HL-60/S4 treated with retinoic acid at 250 ng/mL for 4 days and 3 days (cell line): ENCODE data around the gene SYT5.
"Not testable (repeated sequence)": the region's sequence is repeated elsewhere in the genome, so short reads cannot be mapped to it uniquely, and the experiment has no call there.

ENCODE experiments used
- in situ Hi-C: fragments of 300-500 bp; cut with MboI; formaldehyde crosslinking; loops from 2 replicates; pipeline ENCODE4 v1.7.0; 2022; ENCODE audit warnings: low sequenced_read_pairs

The SYT5 gene

GRCh38 chr19:55179606-55180484, at the start of gene SYT5:
Gene SYT5 (minus strand): TSS chr19:55180289. CDS start chr19:55179041, 1,248 bp downstream.
- in situ Hi-C loops, result no loop called here

DNA sequence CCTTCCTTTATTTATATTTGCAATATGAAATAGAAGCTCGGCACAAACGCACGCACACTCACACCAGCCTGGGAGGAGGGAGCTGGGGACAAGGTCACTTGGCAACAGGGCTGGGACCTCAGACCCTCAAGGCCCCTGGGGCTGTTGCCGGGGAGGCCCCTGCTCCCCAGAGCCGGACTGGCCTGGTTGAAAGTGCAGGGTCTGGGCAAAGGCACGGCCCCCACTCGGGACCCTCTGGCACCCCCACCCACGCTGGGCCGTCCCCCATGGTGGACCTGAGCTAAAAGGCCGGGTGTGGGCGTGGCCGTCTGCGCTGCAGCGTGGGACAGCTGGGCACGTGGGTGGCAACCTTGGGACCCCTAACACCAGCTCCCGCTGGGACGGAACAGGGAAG, 49.7 kb upstream of the SYT5 start:
- in situ Hi-C loops, result no loop called here

- in situ Hi-C loops, result no loop called here
These were observed 49.2 kb upstream of the SYT5 start for GRCh38 chr19:55229145-55229788.

DNA sequence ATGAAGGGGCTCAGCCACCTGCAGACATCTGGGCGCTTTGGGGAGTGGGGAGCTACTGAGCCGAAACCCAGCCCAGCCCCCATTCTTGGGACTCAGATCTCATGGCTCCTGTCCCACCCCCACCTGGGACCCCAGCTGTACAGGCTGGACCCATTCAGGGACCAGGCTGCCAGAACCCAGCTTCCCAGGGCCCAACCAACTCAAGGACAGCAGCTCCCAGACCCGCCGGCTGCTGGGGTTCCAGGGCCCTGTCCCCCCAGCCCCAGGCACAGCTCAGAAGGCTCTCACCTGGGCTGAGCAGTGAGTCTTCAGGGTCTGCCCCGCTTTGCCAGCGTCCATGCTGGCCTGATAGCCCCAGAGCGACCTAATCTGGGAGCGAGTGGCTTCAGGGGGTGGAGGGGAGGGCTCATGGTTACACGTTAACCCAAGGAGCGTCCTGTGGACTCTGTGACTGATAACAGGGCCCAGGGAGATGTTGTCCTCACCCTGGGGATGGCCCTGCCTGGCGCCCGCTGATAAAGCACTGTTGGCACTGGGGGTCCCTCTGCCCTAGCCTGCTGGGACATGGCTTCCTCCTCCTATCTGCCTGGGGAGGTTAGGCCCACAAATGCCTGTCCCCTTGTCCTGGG, 48.4 kb upstream of the SYT5 start, which contains the start of gene TMEM86B:
Gene TMEM86B (minus strand): TSS at position 361 of the 629 bp plus-strand sequence. CDS start 22 bp downstream, at position 339.
- in situ Hi-C loops, result no loop called here

DNA sequence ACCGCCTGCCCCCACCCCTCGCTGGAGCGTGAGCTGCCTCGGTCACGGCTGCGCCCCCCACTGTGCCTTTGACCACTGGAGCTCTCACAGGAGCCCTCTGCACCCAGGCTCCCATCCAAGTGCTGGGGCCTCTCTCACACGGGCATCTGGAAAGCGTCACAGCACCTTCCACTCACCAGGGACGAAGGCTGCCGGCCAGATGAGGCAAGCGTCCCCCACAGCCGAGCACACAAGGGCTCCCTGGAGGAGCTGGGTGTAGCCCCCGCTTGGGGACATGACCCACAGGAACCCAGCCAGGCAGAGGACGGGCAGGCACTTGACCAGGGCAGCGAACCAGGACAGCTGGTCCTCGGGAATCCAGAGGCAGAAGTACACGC, 47.9 kb upstream of the SYT5 start:
- in situ Hi-C loops, result no loop called here

- in situ Hi-C loops, result no loop called here
These were observed 47.3 kb upstream of the SYT5 start for GRCh38 chr19:55227241-55228014.

GRCh38 chr19:55226788-55227187, 46.7 kb upstream of the SYT5 start:
- in situ Hi-C loops, result no loop called here

DNA sequence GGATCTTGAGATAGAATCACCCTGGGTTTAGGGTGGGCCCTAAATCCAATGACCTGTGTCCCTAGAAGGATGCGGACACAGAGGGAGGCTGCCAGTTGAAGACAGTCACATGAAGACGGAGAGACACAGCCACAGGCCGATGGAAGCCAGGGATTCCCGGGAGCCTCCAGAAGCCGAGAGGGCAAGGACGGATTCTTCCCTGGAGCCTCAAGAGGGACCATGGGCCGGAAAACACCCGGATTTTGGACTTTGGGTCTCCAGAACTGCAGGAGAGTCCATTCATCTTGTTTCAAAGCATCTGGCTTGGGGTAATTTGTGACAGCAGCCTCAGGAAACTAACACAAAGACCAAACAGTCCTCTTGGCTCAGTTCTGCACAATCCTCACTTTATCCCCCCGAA, 46.2 kb upstream of the SYT5 start:
- in situ Hi-C loops, result no loop called here

DNA sequence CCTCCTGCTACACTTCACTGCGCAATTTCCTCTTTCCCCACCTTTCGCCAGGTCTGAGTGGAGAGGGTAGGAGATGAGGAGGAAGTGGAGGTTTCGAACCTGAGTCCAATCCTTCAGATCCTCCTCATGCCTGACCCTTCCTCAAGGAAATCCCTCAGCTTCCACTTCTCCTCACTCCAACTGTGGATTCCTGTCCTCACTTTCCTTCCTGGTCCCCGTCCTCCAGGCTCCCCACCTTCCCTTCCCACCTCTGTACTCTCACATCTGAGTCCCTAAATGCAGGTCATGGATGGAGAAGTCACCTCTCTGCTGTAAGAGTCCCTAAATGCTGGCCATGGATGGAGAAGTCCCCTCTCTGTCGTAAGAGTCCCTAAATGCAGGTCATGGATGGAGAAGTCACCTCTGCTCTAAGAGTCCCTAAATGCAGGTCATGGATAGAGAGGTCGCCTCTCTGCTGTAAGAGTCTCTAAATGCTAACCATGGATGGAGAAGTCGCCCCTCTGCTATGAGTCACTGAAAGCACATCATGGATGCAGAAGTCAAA, 45.4 kb upstream of the SYT5 start:
- in situ Hi-C loops, result no loop called here

- in situ Hi-C loops, result not testable (repeated sequence)
These were observed 44.8 kb upstream of the SYT5 start for GRCh38 chr19:55224679-55225414.

DNA sequence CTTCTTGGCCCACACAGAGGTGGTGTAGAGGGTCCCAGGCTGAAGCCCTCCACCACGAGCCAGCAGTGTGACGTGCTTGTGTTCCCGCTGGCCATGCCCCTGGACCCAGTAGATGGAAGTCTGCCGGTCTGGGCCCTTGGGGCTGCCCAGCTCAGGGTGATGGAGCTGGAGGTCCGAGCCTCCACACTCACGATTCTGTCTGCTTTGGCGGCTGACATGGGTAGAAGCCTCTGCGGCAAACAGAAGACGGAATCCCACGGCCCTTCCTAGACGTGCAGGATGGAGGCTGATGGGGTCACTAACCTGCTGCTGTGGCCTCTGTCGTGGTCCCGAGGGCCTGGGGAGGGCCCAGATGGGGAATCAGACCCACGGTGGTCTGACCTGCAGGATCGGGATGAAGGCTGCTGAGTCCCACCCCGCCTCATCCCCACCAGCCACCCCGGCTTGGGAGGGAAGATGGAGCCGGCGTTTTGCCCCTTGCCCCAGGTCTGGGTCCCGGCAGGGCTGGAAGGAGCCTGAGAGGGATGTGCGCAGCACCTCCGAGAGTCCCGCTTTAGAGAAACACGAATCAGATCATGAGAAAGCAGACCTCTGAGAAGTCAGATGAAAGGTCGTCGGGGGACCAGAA, 44.1 kb upstream of the SYT5 start:
- in situ Hi-C loops, result no loop called here

- in situ Hi-C loops, result no loop called here
These were observed 43.4 kb upstream of the SYT5 start for GRCh38 chr19:55223291-55224037.

GRCh38 chr19:55220525-55220924, 40.4 kb upstream of the SYT5 start:
- in situ Hi-C loops, result no loop called here

- in situ Hi-C loops, result no loop called here
These were observed 36.5 kb upstream of the SYT5 start for GRCh38 chr19:55216461-55217198.

DNA sequence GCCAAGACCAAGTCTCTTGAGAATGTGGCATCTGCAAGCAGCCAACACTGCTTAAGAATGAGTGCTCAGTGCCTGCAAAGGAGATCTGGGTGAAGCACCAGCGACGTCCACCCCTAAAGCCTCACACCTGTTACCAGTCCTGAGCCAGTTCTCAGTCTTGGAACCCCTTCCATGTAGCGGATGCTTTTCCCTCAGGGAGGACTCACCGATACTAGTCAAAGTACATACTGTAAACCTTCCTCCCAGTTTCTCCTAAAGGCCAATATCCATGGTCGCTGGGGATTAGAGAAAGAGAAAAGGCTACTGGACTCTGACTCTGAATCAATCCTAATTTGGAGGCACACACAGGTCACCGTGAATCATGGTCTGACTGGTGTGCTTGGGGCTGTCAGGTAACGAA, 33.5 kb upstream of the SYT5 start:
- in situ Hi-C loops, result no loop called here

DNA sequence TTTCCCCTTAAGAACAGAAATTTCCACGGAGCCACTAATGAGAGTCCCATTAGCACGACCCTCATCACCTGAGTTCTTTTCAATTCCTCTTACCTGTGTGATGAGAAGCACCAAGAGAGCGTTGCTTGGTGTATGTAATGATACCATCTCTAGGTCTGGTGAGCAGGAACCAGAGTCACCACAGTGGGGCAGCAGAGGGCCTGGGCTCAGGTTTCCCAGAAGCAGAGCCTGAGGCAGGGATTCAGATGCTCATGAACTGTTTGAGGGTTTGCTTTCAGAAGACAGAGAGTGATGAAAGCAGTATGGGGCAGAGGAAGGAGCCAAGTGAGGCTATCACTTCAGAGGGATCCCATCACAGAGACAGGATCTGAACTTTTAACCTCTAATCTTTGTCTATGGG, 32.4 kb upstream of the SYT5 start:
- in situ Hi-C loops, result no loop called here

DNA sequence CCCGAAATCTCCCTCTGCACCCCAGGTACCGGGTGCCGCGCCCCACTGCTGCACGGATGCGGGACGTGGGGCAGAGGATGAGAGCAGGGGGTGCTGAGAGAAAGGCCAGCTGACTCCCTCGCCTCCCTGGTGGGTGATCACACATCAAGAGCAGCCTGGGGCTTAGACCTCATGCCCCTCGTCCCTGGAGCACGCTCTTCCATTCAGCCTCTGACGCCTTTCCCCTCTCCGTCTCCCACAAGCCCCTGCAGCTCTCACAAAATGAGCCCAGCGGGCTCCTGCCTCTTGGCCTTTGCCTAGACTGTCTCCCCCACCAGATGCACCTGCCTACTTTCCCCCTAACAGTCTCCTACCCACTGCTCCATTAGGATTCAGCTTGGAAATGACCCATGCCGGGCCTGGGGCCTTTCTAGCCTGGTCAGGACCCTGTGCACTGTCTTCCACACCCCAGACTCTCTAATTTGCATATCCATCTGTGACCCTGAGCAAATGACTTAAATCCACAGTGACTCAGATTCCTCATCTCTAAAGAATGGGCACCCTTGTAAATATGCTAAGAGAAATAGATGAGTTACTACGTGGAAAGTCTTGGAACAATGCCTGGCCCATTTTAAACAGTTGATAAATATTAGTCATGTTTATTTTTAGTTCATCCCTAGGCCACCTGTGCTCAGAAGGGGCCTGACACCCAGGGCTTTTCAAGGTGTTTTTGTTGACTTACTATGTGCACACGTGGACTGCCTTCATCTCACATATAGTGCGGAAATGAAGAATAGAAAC, 29.8 kb upstream of the SYT5 start:
- in situ Hi-C loops, result no loop called here
